Thoracic aorta (tissue), 2 donors: ENCODE data around the gene ORC1. TPM values are rescaled to one million over a fixed set of nuclear protein-coding genes. Genes with fewer than 3 reads are reported as not detected.
"Not testable (repeated sequence)": the region's sequence is repeated elsewhere in the genome, so short reads cannot be mapped to it uniquely, and the experiment has no call there.

ENCODE experiments used
- ATAC-seq: fragments of 150-250 bp; one replicate; pipeline ENCODE4 v1.8.0; 2017; ENCODE audit warnings: low read depth; ENCODE audit not compliant: insufficient number of reproducible peaks, low FRiP score
- DNase-seq: peaks from one replicate; pipeline ENCODE4 v3.0.0-alpha.2; 2020; ENCODE audit warnings: low spot score
- H3K27ac ChIP-seq, 2 donors: fragments of 200-600 bp; sonication (generic); 1 replicate in 1 of 2; 2 replicates in 1 of 2; pipeline ENCODE4 v1.5.1; 2016; ENCODE audit warnings: mild to moderate bottlenecking in 2 of 2, moderate library complexity in 2 of 2
- H3K27me3 ChIP-seq: fragments of 200-600 bp; sonication (generic); replicated peaks from 2 replicates; pipeline ENCODE4 v1.6.0; 2016; ENCODE audit warnings: mild to moderate bottlenecking; ENCODE audit not compliant: insufficient read depth
- H3K36me3 ChIP-seq: fragments of 200-600 bp; sonication (generic); one replicate; pipeline ENCODE4 v1.5.1; 2016
- H3K4me1 ChIP-seq, 2 donors: fragments of 200-600 bp; sonication (generic); 1 replicate in 1 of 2; 2 replicates in 1 of 2; pipeline versions ENCODE4 v1.5.1 to v1.6.0; 2016; ENCODE audit warnings: low read depth in 2 of 2, mild to moderate bottlenecking in 1 of 2; ENCODE audit not compliant: control insufficient read depth in 1 of 2
- H3K4me3 ChIP-seq: fragments of 200-600 bp; sonication (generic); 2 replicates; pipeline ENCODE4 v1.5.1; 2016; ENCODE audit warnings: mild to moderate bottlenecking
- H3K9me3 ChIP-seq: fragments of 200-600 bp; sonication (generic); 2 replicates; pipeline ENCODE4 v1.5.1; 2016
- total RNA-seq, 2 donors: library from RNA; depleted of rRNA; stranded (reverse); fragments of >200 nt; gene quantifications; one replicate each; pipeline versions ENCODE4 v1.1.0 to v1.2.3, GENCODE V29; 2016
- TF ChIP-seq, protein P1 (sequence below): fragments of 200-600 bp; sonication (generic); IDR thresholded peaks from one replicate; pipeline ENCODE4 v1.5.1; 2019; ENCODE audit warnings: antibody characterized with exemption

The ORC1 gene
- total RNA-seq, 2 donors from 2014 or later = 0.49 to 0.95 TPM

DNA sequence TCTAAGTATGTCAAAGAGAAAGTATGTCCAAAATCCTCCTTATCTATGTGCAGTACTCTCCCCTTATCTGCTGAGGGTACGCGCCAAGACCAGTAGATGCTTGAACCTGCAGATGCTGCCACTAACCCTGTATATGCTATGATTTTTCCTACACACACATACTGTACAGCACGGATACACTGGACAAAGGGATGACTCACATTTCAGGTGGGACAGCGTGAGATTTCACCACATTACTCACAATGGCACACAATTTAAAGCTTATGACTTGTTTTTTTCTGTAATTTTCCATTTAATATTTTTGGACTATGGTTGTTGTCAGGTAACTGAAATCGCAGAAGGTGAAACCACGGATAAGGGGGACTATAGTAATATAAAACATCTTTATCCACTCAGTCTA, 4.1 kb downstream of the ORC1 start:
- H3K4me1 ChIP-seq = peaks cover 5 to 11% of the 10 kb centered on the region in 2 donors
- H3K36me3 ChIP-seq = no peaks in the 10 kb centered on the region
- no peaks in the 10 kb centered on the region for H3K9me3 ChIP-seq
- H3K27me3 ChIP-seq = no peaks in the 10 kb centered on the region
- ATAC-seq = no peak
- TF ChIP-seq, protein P1, sequence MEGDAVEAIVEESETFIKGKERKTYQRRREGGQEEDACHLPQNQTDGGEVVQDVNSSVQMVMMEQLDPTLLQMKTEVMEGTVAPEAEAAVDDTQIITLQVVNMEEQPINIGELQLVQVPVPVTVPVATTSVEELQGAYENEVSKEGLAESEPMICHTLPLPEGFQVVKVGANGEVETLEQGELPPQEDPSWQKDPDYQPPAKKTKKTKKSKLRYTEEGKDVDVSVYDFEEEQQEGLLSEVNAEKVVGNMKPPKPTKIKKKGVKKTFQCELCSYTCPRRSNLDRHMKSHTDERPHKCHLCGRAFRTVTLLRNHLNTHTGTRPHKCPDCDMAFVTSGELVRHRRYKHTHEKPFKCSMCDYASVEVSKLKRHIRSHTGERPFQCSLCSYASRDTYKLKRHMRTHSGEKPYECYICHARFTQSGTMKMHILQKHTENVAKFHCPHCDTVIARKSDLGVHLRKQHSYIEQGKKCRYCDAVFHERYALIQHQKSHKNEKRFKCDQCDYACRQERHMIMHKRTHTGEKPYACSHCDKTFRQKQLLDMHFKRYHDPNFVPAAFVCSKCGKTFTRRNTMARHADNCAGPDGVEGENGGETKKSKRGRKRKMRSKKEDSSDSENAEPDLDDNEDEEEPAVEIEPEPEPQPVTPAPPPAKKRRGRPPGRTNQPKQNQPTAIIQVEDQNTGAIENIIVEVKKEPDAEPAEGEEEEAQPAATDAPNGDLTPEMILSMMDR = no peak
- no peak for DNase-seq
- no peak overlapping the region for H3K27ac ChIP-seq
- no peak overlapping the region for H3K4me3 ChIP-seq

DNA sequence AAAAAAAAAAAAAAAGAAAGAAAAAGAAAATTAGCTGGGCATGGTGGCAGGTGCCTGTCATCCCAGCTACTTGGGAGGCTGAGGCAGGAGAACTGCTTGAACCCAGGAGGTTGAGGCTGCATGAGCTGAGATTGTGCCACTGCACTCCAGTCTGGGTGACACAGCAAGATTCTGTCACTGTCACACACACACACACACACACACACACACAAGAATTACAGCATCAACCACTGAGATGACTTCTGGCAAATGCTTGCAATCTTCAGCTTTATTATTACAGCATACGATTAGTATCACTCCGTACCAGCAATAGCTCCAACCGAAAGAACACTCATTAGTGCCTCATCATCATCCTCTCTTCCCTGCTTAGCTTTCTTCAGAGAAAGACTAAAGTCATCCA, 4.6 kb downstream of the ORC1 start:
- H3K27me3 ChIP-seq = no peaks in the 10 kb centered on the region
- no peak overlapping the region for H3K4me3 ChIP-seq
- H3K27ac ChIP-seq = no peak overlapping the region
- TF ChIP-seq, protein P1 = no peak
- no peak for ATAC-seq
- DNase-seq = no peak
- H3K4me1 ChIP-seq = peaks cover 4 to 10% of the 10 kb centered on the region in 2 donors
- H3K36me3 ChIP-seq = no peaks in the 10 kb centered on the region
- H3K9me3 ChIP-seq = no peaks in the 10 kb centered on the region

DNA sequence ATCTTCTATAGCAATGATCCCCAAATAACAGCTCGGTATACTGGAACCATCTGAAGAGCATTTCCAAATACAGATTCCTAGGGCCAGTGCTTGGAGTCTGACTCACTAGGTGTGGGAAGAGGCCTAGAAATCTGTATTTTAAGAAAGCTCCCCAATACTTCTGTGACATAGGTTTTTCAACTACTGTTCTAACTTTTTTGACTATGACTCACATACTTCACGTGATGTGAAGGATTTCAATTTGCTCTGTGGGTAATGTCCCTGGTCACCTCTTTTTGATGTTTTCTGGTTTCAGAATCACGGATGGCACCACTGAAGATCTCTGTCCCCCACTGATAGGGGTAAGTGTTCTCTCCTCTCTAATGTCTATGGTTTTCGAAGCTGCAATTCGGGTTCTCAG, 11.0 kb downstream of the ORC1 start:
- H3K36me3 ChIP-seq = no peaks in the 10 kb centered on the region
- no peaks in the 10 kb centered on the region for H3K4me1 ChIP-seq
- H3K4me3 ChIP-seq = no peak overlapping the region
- ATAC-seq = no peak
- no peaks in the 10 kb centered on the region for H3K27me3 ChIP-seq
- TF ChIP-seq, protein P1 = no peak
- DNase-seq = no peak
- no peaks in the 10 kb centered on the region for H3K9me3 ChIP-seq
- no peak overlapping the region for H3K27ac ChIP-seq

DNA sequence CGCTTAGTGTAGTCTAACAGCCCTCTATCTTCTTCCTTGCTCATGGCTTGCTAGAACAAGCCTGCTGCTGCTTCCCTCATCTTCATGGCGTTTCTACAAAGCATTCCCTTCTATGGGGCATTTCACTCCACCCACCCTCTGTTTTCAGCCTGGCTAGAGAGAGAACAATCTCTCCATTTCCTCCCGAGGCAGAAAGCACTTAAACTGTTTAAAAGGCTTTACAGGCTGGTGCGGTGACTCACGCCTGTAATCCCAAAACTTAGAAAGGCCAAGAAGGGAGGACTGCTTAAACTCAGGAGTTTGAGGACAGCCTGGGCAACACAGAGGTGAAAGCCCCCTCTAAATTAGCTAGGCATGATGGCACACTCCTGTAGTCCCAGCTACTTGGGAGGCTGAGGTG, 17.8 kb downstream of the ORC1 start:
- Histone ChIP-seq H3K27ac (no peak overlapping the region), H3K9me3 (no peaks in the 10 kb centered on the region), H3K36me3 (no peaks in the 10 kb centered on the region), H3K4me3 (no peak overlapping the region), H3K4me1 (no peaks in the 10 kb centered on the region), H3K27me3 (no peaks in the 10 kb centered on the region)
- TF ChIP-seq, protein P1 = no peak
- DNase-seq (no peak), ATAC-seq (no peak)

DNA sequence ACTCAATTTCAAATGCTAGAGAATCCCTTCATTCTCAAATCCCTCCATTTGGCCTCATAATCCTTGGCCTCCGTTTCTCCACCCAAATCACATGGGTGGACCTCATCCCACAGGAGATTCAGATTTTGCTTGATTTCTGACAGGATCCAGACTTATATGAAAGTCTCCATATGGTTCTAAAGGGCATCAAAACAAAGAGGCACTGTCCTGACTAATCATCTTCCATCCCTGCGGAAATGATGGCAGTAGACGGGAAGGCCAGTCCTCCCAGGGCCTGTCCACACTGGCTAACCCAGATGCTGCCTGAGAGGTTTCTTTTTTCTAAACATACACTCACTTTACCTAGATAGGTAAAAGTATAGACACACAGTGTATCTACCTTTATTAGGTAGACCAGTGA, 18.8 kb downstream of the ORC1 start:
- no peaks in the 10 kb centered on the region for H3K27me3 ChIP-seq
- no peaks in the 10 kb centered on the region for H3K36me3 ChIP-seq
- DNase-seq (no peak), ATAC-seq (no peak)
- no peak overlapping the region for H3K27ac ChIP-seq
- H3K9me3 ChIP-seq = no peaks in the 10 kb centered on the region
- H3K4me1 ChIP-seq = no peaks in the 10 kb centered on the region
- H3K4me3 ChIP-seq = no peak overlapping the region
- TF ChIP-seq, protein P1 = no peak

DNA sequence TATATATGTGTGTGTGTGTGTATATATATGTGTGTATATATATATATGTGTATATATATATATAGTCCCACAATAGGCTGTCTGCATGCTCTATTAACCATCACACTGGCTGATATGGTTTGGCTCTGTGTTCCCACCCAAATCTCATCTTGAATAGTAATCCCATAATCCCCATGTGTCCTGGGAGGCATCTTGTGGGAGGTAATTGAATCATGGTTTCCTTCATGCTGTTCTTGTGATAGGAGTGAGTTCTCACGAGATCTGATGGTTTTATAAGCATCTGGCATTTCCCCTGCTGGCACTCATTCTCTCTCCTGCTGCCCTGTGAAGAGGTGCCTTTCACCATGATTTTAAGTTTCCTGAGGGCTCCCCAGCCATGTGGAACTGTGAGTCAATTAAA, 34.4 kb downstream of the ORC1 start:
- not testable (repeated sequence) for H3K4me3 ChIP-seq, H3K9me3 ChIP-seq, H3K36me3 ChIP-seq, H3K27me3 ChIP-seq, ATAC-seq, H3K27ac ChIP-seq, DNase-seq
- peaks cover 7 to 16% of the 10 kb centered on the region in 2 donors for H3K4me1 ChIP-seq
